Stimulated activated CD4-positive, alpha-beta T cell treated with anti-CD3 and anti-CD28 coated beads, Interleukin-1b, Interleukin-23, amount 100 ng/mL, for 1 hour (primary cell): ENCODE results near the gene PRIM1.
"Not testable (repeated sequence)": the region's sequence is repeated elsewhere in the genome, so short reads cannot be mapped to it uniquely, and the experiment has no call there.

Experiments
- DNase-seq, 2 donors: peaks; one replicate each; pipeline ENCODE4 v3.0.0-alpha.2; 2020; ENCODE audit warnings: low read depth in 2 of 2

Gene PRIM1

GRCh38 chr12:56716933-56717880, 34.9 kb downstream of the PRIM1 start:
- DNase-seq, result no peak

GRCh38 chr12:56716458-56716857, 35.7 kb downstream of the PRIM1 start:
- no peak for DNase-seq

- no peak for DNase-seq
Measured at GRCh38 chr12:56715798-56716197, 36.3 kb downstream of the PRIM1 start.

DNA sequence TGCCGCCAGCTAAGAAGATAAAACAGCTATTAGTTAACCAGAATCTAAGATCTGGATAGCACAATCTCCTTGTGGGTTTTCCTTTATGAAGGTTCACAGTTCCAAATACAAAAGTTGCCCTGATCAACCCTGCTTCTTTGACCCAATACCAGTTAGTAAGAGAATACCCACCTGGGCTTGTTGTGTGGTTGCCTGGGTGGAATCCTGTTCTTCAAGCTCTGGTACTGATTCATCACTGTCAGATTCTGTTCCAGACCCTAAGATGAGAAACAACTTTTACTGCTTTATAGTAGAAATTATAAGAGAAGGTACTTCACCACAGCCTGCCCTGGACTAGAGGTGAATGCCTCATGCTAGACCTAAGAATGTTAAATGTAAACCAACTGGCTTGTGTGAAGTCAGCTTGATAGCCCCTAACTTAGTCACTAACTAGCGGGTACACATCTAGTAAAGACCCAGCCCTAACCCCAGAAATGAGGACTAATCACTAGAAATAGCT, 37.6 kb downstream of the PRIM1 start:
- DNase-seq, result no peak

DNA sequence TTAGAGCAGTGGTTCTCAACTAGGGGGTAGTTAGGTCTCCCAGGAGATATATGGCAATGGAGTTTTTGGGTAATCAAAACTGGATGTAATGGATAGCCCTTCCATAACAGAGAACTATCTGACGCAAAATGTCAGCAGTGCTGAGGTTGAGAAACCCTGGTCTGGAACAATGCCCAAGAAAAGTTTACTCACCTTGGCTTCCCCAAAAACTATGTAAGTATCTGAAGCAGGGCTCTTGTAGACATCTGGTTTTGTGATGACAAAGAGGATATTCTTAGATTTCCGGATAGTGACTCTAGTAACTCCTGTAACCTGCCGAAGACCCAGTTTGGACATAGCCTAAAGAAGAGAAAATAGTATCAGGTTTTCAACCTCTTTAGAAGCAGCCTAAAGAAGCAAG, 38.8 kb downstream of the PRIM1 start:
- DNase-seq, result no peak

DNA sequence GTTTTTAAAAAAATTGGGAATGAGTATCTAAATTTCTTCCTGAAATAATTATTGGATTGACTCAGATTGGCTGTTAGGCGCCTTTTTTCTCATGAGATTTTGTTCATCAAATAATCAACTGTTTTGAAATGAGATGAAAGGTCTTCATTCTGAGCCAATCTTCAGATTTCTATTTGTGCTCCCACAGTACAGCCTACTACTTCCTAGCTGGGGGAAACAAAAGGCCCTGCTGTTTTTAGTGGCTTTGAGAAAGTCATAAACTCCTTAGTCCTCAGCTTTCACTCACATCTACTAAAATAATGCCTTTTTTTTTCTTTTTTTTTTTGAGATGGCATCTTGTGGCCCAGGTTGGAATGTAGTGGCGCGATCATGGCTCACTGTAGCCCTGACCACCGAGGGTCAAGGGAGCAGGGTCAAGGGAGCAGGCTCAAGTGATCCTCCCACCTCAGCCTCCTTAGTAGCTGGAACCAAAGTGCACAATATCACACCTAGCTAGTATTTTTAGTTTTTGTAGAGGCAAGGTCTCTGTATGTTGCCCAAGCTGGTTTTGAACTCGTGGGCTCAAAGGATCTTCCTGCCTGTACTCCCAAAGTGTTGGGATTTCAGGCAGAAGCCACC, 42.3 kb downstream of the PRIM1 start:
- DNase-seq, result no peak

DNA sequence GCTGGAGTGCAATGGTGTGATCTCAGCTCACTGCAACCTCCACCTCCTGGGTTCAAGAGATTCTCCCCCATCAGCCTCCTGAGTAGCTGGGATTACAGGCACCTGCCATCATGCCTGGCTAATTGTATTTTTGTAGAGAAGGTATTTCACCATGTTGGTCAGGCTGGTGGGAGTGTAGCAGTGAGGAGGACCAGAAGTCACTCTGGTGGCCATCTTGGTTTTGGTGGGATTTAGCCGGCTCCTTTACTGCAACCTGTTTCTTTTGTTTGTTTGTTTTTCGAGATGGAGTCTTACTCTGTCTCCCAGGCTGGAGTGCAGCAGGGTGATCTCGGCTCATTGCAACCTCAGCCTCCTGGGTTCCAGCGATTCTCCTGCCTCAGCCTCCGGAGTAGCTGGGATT, 47.6 kb downstream of the PRIM1 start:
- not testable (repeated sequence) for DNase-seq

DNA sequence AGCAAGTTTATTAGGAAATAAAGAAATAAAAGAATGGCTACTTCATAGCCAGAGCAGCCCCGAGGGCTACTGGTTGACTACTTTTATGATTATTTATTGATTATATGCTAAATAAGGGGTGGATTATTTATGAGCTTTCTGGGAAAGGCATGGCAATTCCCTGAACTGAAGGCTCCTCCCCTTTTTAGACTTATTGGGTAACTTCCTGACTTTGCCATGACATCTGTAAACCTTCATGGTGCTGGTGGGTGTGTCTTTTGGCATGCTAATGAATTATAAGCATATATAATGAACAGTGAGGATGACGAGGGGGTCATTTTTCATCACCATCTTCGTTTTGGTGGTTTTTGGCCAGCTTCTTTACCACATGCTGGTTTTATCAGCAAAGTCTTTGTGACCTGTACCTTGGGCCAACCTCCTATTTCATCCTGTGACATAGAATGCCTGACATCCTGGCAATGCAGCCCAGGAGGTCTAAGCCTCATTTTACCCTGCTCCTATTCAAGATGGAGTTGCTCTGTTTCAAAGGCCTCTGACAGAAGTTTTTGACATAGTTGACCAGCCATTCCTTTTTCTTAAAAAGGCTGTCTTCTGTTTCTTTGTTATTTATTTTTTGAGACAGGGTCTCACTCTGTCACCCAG, 53.0 kb downstream of the PRIM1 start:
- no peak for DNase-seq

- no peak for DNase-seq
Measured at GRCh38 chr12:56695327-56696101, 56.6 kb downstream of the PRIM1 start.

DNA sequence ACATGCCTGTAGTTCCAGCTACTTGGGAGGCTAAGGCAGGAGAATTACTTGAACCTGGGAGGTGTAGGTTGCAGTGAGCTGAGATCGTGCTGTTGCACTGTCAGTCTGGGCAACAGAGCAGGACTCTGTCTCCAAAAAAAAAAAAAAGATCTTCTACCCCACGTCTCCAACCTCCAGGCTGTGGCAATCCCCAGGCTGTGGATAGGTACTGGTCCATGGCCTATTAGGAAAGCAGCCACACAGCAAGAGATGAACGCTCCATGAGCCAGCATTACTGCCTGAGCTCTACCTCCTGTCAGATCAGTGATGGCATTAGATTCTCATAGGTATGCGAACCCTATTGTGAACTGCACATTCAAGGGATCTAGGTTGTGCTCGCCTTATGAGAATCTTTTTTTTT, 58.0 kb downstream of the PRIM1 start:
- no peak for DNase-seq

GRCh38 chr12:56688846-56689109, 63.3 kb downstream of the PRIM1 start:
- DNase-seq, result no peak

DNA sequence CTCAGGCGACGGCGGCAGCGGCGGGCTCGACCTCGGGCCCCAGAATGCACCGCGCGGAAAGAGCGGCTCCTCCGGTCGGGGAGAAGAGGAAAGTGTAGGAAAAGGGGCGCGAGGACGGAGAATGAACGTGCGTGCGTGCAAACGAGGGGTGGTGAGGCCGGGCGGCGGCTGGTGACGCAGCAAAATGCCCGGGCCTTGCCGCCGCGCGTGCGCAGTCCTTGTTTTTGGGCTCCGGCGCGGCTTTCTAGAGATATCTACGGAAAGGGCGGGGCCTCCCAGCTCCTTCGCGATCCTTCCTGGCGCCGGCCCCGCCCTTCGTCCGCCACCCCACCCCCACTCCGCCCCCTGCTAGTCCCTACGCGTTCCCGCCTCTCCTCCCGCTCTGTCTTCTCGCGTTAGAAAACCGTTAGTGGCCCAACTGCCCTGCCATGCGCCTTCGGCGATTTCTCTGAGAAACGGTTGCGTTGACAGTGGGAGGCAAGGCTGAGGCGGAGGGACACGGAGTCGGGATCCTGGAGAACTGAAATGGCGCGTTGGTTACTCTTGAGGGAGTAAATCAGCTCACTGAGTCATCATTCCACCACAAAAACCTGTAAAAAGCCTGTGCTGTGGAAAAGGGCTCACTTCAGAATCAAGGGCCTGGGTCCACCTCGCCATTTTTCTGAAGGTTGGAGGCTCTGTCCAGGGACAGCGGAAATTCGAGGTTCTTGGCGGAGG, 63.8 kb downstream of the PRIM1 start, which contains the start of gene PTGES3:
TSS of gene PTGES3 (minus strand) at position 156 of the 717 bp plus-strand sequence. CDS start 285 bp downstream, outside the sequence.
- peak; percentile 95 to 96 for DNase-seq

DNA sequence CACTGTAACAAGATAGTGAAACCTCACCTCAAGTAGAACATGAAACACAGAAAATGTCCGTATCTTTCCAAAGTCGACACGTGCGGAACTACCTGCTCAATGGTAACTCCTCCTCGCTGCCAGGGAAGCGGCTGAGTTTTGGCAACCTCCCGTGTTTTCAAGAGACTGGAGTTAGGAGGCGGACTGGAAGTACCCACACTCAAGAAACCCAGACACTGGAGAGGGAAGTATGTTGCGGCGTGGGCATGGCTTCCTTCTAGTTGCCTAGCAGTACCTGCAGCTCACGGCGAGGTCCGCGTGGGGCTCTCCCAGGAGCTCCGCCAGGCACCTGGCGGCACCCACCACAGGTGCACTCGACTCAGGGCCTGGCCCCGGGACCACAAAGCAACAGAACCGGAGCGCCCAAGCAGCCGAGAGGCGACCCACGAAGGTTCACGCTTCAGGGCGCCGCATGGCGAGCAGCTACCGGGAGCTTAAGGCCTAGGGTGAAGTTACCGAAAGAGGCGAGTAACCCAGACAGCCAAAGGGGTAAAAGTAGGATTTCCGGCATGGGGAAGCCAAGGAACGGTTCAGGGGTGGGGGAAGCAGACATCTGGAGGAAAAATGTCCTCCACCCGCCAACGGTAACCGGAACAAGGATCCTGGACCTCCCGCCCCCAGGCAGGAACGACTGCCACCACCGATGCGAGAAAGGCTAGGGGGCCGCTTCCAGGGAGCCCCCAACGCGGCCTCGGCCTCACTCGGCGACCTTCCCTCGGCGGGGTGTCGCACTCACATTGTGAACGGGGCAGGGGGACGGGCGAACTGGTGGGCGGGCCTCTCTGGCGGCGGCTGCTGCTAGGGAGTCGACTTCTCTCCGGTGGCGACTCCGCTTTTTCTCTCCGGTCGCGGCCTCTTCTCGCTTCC, 64.6 kb downstream of the PRIM1 start:
- DNase-seq, result peak in 1 of 2 donors; percentile 18

DNA sequence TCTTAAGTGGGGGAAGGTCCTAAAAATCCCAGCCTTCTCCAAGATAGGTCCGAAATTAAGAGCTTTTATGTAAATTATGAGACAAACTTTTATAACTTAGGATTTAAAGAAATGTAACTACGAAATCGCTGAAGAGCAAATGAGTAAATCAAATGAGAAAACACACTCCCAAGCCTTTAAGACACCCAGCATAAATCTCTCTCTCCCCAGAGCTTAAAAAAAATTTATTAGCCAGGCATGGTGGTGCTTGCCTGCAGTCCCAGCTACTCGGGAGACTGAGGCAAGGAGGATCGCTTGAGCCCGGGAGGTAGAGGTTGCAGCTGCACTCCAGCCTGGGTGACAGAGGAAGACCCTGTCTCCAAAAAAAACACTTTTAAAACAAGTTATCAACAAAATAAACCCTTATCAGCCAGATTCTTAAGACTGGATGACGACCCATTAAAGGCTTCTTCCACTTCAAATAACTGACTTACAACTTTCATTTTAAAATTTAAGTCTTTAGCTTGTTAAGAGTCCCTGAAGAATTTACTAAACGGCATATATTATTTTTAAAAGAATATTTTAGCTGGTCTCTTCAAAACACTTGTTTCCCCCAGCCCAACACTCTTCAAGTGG, 67.3 kb downstream of the PRIM1 start:
- DNase-seq, result no peak

DNA sequence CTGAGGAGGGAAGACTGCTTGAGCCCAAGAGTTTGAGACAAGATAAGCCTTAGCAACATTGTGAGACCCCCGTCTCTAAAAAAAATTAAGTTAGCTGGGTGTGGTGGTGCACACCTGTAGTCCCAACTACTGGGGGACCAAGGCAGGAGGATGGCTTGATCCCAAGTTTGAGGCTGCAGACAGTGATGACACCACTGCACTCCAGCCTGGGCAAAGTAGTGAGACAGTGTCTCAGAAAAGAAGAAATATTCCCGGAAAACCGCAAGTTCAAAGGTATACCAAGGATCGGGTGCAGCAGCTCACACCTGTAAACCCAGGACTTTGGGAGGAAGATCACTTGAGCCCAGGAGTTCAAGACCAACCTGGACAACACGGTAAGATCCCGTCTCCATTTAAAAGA, 69.8 kb downstream of the PRIM1 start:
- DNase-seq, result no peak
